HepG2 (cell line): ENCODE results near the gene HSP90AB1. TPM values are rescaled to one million over a fixed set of nuclear protein-coding genes. Genes with fewer than 3 reads are reported as not detected.
A peak's percentile ranks its signal among the peaks of the same experiment; 100 is the strongest.

Experiments used
- CENPBD1 ChIP-seq: sonication (generic); formaldehyde crosslinking; IDR thresholded peaks from 2 replicates; pipeline ENCODE4 v1.8.0; 2022; ENCODE audit warnings: missing genetic modification reagents, low read depth, mild to moderate bottlenecking, borderline replicate concordance
- CENPX ChIP-seq: sonication (generic); formaldehyde crosslinking; IDR thresholded peaks from 2 replicates; pipeline ENCODE4 v1.9.0; 2021; ENCODE audit warnings: mild to moderate bottlenecking, missing genetic modification reagents, moderate library complexity
- FLYWCH1 ChIP-seq: sonication (generic); formaldehyde crosslinking; IDR thresholded peaks from 2 replicates; pipeline ENCODE4 v1.8.1; 2023; ENCODE audit warnings: mild to moderate bottlenecking, missing genetic modification reagents
- FOSL2 ChIP-seq: sonication (generic); formaldehyde crosslinking; IDR thresholded peaks from 2 replicates; pipeline ENCODE4 v1.4.0; 2020; ENCODE audit warnings: missing genetic modification reagents
- GPN1 ChIP-seq: sonication (generic); formaldehyde crosslinking; IDR thresholded peaks from 2 replicates; pipeline ENCODE4 v1.5.1; 2020; ENCODE audit warnings: missing genetic modification reagents, borderline replicate concordance
- HMG20B ChIP-seq: conservative IDR thresholded peaks from 2 replicates; pipeline ENCODE4 v1.6.1; 2016; ENCODE audit warnings: missing genetic modification reagents, missing compliant biosample characterization
- LRRFIP1 ChIP-seq: sonication (generic); formaldehyde crosslinking; conservative IDR thresholded peaks from 2 replicates; pipeline ENCODE4 v1.4.0; 2020; ENCODE audit warnings: missing genetic modification reagents
- THAP7 ChIP-seq: sonication (generic); formaldehyde crosslinking; IDR thresholded peaks from 2 replicates; pipeline ENCODE4 v1.8.1; 2023; ENCODE audit warnings: mild to moderate bottlenecking, missing genetic modification reagents
- TOE1 ChIP-seq: sonication (generic); formaldehyde crosslinking; IDR thresholded peaks from 2 replicates; pipeline ENCODE4 v1.4.0; 2020; ENCODE audit warnings: mild to moderate bottlenecking, missing genetic modification reagents
- TSC22D2 ChIP-seq: sonication (generic); formaldehyde crosslinking; IDR thresholded peaks from 2 replicates; pipeline ENCODE4 v1.5.1; 2020; ENCODE audit warnings: missing genetic modification reagents, mild to moderate bottlenecking, borderline replicate concordance
- ZBTB20 ChIP-seq: sonication (generic); formaldehyde crosslinking; IDR thresholded peaks from 2 replicates; pipeline ENCODE4 v1.8.1; 2023; ENCODE audit warnings: missing genetic modification reagents, low read depth, mild to moderate bottlenecking, borderline replicate concordance
- ZBTB39 ChIP-seq: sonication (generic); formaldehyde crosslinking; IDR thresholded peaks from 2 replicates; pipeline ENCODE4 v1.5.0; 2020; ENCODE audit warnings: missing genetic modification reagents
- ZMYM4 ChIP-seq: sonication (generic); formaldehyde crosslinking; IDR thresholded peaks from 2 replicates; pipeline ENCODE4 v1.8.1; 2023; ENCODE audit warnings: mild to moderate bottlenecking, missing genetic modification reagents
- ZNF18 ChIP-seq: sonication (generic); formaldehyde crosslinking; IDR thresholded peaks from 2 replicates; pipeline ENCODE4 v1.8.0; 2022; ENCODE audit warnings: mild to moderate bottlenecking, missing genetic modification reagents; ENCODE audit not compliant: insufficient replicate concordance
- ZNF33A ChIP-seq: sonication (generic); formaldehyde crosslinking; IDR thresholded peaks from 2 replicates; pipeline ENCODE4 v1.5.1; 2020; ENCODE audit warnings: missing genetic modification reagents, mild to moderate bottlenecking, moderate library complexity, borderline replicate concordance
- ZNF350 ChIP-seq: sonication (generic); formaldehyde crosslinking; IDR thresholded peaks from 2 replicates; pipeline ENCODE4 v1.4.0; 2020; ENCODE audit warnings: mild to moderate bottlenecking, low read depth, missing genetic modification reagents, borderline replicate concordance
- ZNF550 ChIP-seq: sonication (generic); formaldehyde crosslinking; IDR thresholded peaks from 2 replicates; pipeline ENCODE4 v1.4.0; 2020; ENCODE audit warnings: mild to moderate bottlenecking, missing genetic modification reagents, borderline replicate concordance
- ZNF567 ChIP-seq: sonication (generic); formaldehyde crosslinking; IDR thresholded peaks from 2 replicates; pipeline ENCODE4 v1.8.1; 2023; ENCODE audit warnings: mild to moderate bottlenecking, missing genetic modification reagents, borderline replicate concordance
- ZNF709 ChIP-seq: sonication (generic); formaldehyde crosslinking; IDR thresholded peaks from 2 replicates; pipeline ENCODE4 v1.5.0; 2020; ENCODE audit warnings: mild to moderate bottlenecking, missing genetic modification reagents
- ZNF761 ChIP-seq: sonication (generic); formaldehyde crosslinking; conservative IDR thresholded peaks from 2 replicates; pipeline ENCODE4 v1.4.0; 2020; ENCODE audit warnings: mild to moderate bottlenecking, missing genetic modification reagents
- ZSCAN30 ChIP-seq: sonication (generic); formaldehyde crosslinking; IDR thresholded peaks from 2 replicates; pipeline ENCODE4 v1.5.0; 2020; ENCODE audit warnings: mild to moderate bottlenecking, missing genetic modification reagents
- polyA plus RNA-seq, 8 experiments: library from polyadenylated mRNA; depleted of rRNA in 3 of 8; stranded (reverse) in 7 of 8; unstranded in 1 of 8; fragments of >200 nt; fragmentation: Illumina TruSeq in 4 of 8; extraction: Trizol in 4 of 8; gene quantifications; 2 replicates each; pipeline versions ENCODE4 v1.2.1 to v1.2.3, GENCODE V29; 2011 to 2016; ENCODE audit warnings: low read depth in 4 of 8, missing spikeins in 1 of 8, mixed read lengths in 1 of 8; ENCODE audit not compliant: insufficient read depth in 1 of 8
- total RNA-seq, 5 experiments: library from RNA; depleted of rRNA; stranded (reverse); fragments of >200 nt; fragmentation: Illumina TruSeq; extraction: Trizol; gene quantifications; 2 replicates each; pipeline ENCODE4 v1.2.3, GENCODE V29; 2016; ENCODE audit warnings: low read depth in 1 of 5

The HSP90AB1 gene
- total and polyA plus RNA-seq, 2 of the 13 experiments (the other 11 are each of a cell fraction or from before 2014, with no cell fraction given): 1,325 to 1,472 TPM

GRCh38 chr6:44245391-44245911 is 1.4 kb upstream of the HSP90AB1 start (continued):
- TF ChIP-seq FLYWCH1 (CRISPR knock-in tag): no peak
- TF ChIP-seq ZNF550 (CRISPR knock-in tag): 0 out of 2 replicates have a peak, but pooled peaks have one; percentile 95
- TF ChIP-seq THAP7: 0 out of 2 replicates have a peak, but pooled peaks have one; percentile 15
- TF ChIP-seq HMG20B: no peak
- no peak for TF ChIP-seq TSC22D2 (CRISPR knock-in tag)
- 0 out of 2 replicates have a peak, but pooled peaks have one; percentile 17 for TF ChIP-seq GPN1 (CRISPR knock-in tag)
- TF ChIP-seq ZNF567: peak; percentile 91
- TF ChIP-seq ZNF18: no peak
- no peak for TF ChIP-seq CENPBD1
- TF ChIP-seq TOE1 (CRISPR knock-in tag): no peak
- TF ChIP-seq ZBTB39 (CRISPR knock-in tag): peak; percentile 88; the same call in 1 of the 2 replicates
- TF ChIP-seq ZNF761: no peak
- TF ChIP-seq CENPX (CRISPR knock-in tag): no peak
- 0 out of 2 replicates have a peak, but pooled peaks have one; percentile 9 for TF ChIP-seq FOSL2
- TF ChIP-seq ZMYM4: 0 out of 2 replicates have a peak, but pooled peaks have one; percentile 1
- TF ChIP-seq ZNF709 (CRISPR knock-in tag): no peak
- no peak for TF ChIP-seq ZSCAN30 (CRISPR knock-in tag)
- no peak for TF ChIP-seq ZBTB20 (CRISPR knock-in tag)
- peak; percentile 36; the same call in 1 of the 2 replicates for TF ChIP-seq LRRFIP1 (CRISPR knock-in tag)
- TF ChIP-seq ZNF33A (CRISPR knock-in tag): no peak
- no peak for TF ChIP-seq ZNF350
